HEK293 (cell line): ENCODE results near the gene EDIL3.
A peak's percentile ranks its signal among the peaks of the same experiment; 100 is the strongest.

Source experiments
- BCL11A ChIP-seq: fragments of 450-650 bp; formaldehyde crosslinking; IDR thresholded peaks from 2 replicates; pipeline ENCODE4 v1.5.1; 2016; ENCODE audit warnings: low read depth, missing biosample characterization, missing genetic modification characterization
- EGR2 ChIP-seq: fragments of 450-650 bp; formaldehyde crosslinking; IDR thresholded peaks from 2 replicates; pipeline ENCODE4 v1.5.1; 2016; ENCODE audit warnings: low read depth, missing biosample characterization, missing genetic modification characterization
- GLI2 ChIP-seq: fragments of 450-650 bp; formaldehyde crosslinking; IDR thresholded peaks from 2 replicates; pipeline ENCODE4; 2017; ENCODE audit warnings: missing biosample characterization, missing genetic modification characterization, low read depth, borderline replicate concordance
- GLIS1 ChIP-seq: fragments of 450-650 bp; formaldehyde crosslinking; IDR thresholded peaks from 2 replicates; pipeline ENCODE4 v1.5.1; 2016; ENCODE audit warnings: missing biosample characterization, missing genetic modification characterization
- HOXC10 ChIP-seq: sonication (generic); formaldehyde crosslinking; IDR thresholded peaks from 2 replicates; pipeline ENCODE4 v1.8.1; 2023; ENCODE audit warnings: mild to moderate bottlenecking, missing genetic modification reagents
- HOXD13 ChIP-seq: sonication (generic); formaldehyde crosslinking; IDR thresholded peaks from 2 replicates; pipeline ENCODE4 v1.8.0; 2022; ENCODE audit warnings: missing genetic modification reagents, borderline replicate concordance
- KLF16 ChIP-seq: fragments of 450-650 bp; formaldehyde crosslinking; IDR thresholded peaks from 2 replicates; pipeline ENCODE4 v1.5.1; 2017; ENCODE audit warnings: missing biosample characterization, missing genetic modification characterization
- MZF1 ChIP-seq: fragments of 450-650 bp; formaldehyde crosslinking; IDR thresholded peaks from 2 replicates; pipeline ENCODE4 v1.5.1; 2017; ENCODE audit warnings: missing biosample characterization, missing genetic modification characterization, borderline replicate concordance
- SCRT1 ChIP-seq: fragments of 450-650 bp; formaldehyde crosslinking; IDR thresholded peaks from 2 replicates; pipeline ENCODE4 v1.5.1; 2016; ENCODE audit warnings: missing biosample characterization, missing genetic modification characterization, borderline replicate concordance
- SP2 ChIP-seq: fragments of 450-650 bp; formaldehyde crosslinking; IDR thresholded peaks from 2 replicates; pipeline ENCODE4 v1.5.1; 2016; ENCODE audit warnings: missing biosample characterization, missing genetic modification characterization
- ZBTB48 ChIP-seq: fragments of 450-650 bp; formaldehyde crosslinking; IDR thresholded peaks from 2 replicates; pipeline ENCODE4 v1.5.1; 2016; ENCODE audit warnings: missing biosample characterization, missing genetic modification characterization
- ZBTB7A ChIP-seq: fragments of 450-650 bp; formaldehyde crosslinking; IDR thresholded peaks from 2 replicates; pipeline ENCODE4 v1.5.1; 2016; ENCODE audit warnings: low read depth, missing biosample characterization, missing genetic modification characterization
- ZBTB8A ChIP-seq: fragments of 450-650 bp; formaldehyde crosslinking; IDR thresholded peaks from 2 replicates; pipeline ENCODE4 v1.5.1; 2016; ENCODE audit warnings: missing biosample characterization, missing genetic modification characterization
- ZFP37 ChIP-seq: fragments of 450-650 bp; formaldehyde crosslinking; IDR thresholded peaks from 2 replicates; pipeline ENCODE4 v1.5.1; 2016; ENCODE audit warnings: missing biosample characterization, missing genetic modification characterization
- ZNF2 ChIP-seq: fragments of 450-650 bp; formaldehyde crosslinking; IDR thresholded peaks from 2 replicates; pipeline ENCODE4 v1.5.1; 2016; ENCODE audit warnings: missing biosample characterization, missing genetic modification characterization
- ZNF335 ChIP-seq: fragments of 450-650 bp; formaldehyde crosslinking; conservative IDR thresholded peaks from 2 replicates; pipeline ENCODE4 v1.5.1; 2016; ENCODE audit warnings: missing biosample characterization, missing genetic modification characterization
- ZNF423 ChIP-seq: fragments of 450-650 bp; formaldehyde crosslinking; IDR thresholded peaks from 2 replicates; pipeline ENCODE4 v1.5.1; 2016; ENCODE audit warnings: missing biosample characterization, missing genetic modification characterization
- ZNF510 ChIP-seq: fragments of 450-650 bp; formaldehyde crosslinking; IDR thresholded peaks from 2 replicates; pipeline ENCODE4 v1.5.1; 2018; ENCODE audit warnings: mild to moderate bottlenecking, missing genetic modification characterization, missing biosample characterization; ENCODE audit not compliant: insufficient replicate concordance
- ZNF560 ChIP-seq: fragments of 450-650 bp; formaldehyde crosslinking; IDR thresholded peaks from 2 replicates; pipeline ENCODE4 v1.5.1; 2017; ENCODE audit warnings: missing biosample characterization, missing genetic modification characterization, borderline replicate concordance
- ZNF561 ChIP-seq: fragments of 450-650 bp; IDR thresholded peaks from 2 replicates; pipeline ENCODE4 v1.5.1; 2018; ENCODE audit warnings: missing biosample characterization, missing genetic modification characterization, borderline replicate concordance
- ZNF629 ChIP-seq: fragments of 450-650 bp; formaldehyde crosslinking; IDR thresholded peaks from 2 replicates; pipeline ENCODE4 v1.5.1; 2017; ENCODE audit warnings: missing biosample characterization, missing genetic modification characterization
- ZNF777 ChIP-seq: fragments of 450-650 bp; formaldehyde crosslinking; IDR thresholded peaks from 2 replicates; pipeline ENCODE4 v1.5.1; 2017; ENCODE audit warnings: missing biosample characterization, missing genetic modification characterization, borderline replicate concordance
- TF ChIP-seq, protein P1 (sequence below): fragments of 450-650 bp; formaldehyde crosslinking; IDR thresholded peaks from 2 replicates; pipeline ENCODE4 v1.5.1; 2016; ENCODE audit warnings: missing biosample characterization, missing genetic modification characterization
- TF ChIP-seq, protein P2 (sequence below): fragments of 450-650 bp; formaldehyde crosslinking; IDR thresholded peaks from 2 replicates; pipeline ENCODE4 v1.5.1; 2017; ENCODE audit warnings: missing biosample characterization, missing genetic modification characterization
- TF ChIP-seq, protein P3 (sequence below): fragments of 450-650 bp; formaldehyde crosslinking; IDR thresholded peaks from 2 replicates; pipeline ENCODE4 v1.5.1; 2016; ENCODE audit warnings: missing biosample characterization, missing genetic modification characterization
- TF ChIP-seq, protein P4 (sequence below): fragments of 450-650 bp; formaldehyde crosslinking; conservative IDR thresholded peaks from 2 replicates; pipeline ENCODE4 v1.5.1; 2016; ENCODE audit warnings: low read depth, missing biosample characterization, missing genetic modification characterization
- TF ChIP-seq, protein P5 (sequence below): fragments of 450-650 bp; formaldehyde crosslinking; IDR thresholded peaks from 2 replicates; pipeline ENCODE4 v1.5.1; 2016; ENCODE audit warnings: missing biosample characterization, missing genetic modification characterization
- TF ChIP-seq, protein P6 (sequence below): fragments of 450-650 bp; formaldehyde crosslinking; IDR thresholded peaks from 2 replicates; pipeline ENCODE4 v1.5.1; 2016; ENCODE audit warnings: missing biosample characterization, missing genetic modification characterization

Gene EDIL3

DNA sequence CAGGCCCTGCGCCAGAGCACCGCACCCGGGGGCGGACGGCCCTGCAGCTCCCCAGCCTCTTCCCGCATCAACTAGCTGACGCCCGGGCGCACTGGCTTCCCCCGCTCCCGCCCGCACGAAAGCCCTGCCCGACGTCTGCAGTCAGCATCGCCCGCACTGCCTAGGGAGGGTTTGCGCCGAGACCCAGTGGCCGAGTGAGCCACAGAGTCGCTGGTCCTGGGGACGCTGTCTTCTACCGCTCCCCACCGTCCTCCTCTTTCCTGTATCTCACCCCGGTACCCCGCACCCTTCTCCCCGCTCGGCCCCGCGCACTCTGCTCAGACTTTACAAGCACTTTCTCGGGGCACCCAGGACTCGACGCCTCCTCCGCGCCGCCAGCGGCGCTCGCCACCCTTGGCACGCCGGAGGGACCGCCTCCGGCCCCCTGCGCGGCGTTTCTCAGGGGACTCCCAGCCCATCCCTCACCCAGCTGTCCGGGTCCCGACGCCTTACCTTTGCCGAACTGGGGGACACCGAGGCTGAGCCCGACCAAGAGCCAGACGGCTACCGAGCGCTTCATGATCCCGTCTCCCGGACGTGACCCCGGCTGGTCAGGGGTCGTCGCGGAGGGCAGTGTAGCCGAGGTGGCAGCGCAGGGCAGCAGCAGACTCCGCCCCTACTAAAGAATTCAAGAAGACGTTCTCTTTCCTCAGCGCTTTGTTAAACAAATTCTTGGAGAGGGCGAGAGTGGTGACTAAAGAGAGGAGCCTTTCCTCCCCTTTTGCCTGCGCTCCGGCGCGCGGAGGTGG is 670 bp downstream of the EDIL3 start (continued):
- TF ChIP-seq, protein P1, sequence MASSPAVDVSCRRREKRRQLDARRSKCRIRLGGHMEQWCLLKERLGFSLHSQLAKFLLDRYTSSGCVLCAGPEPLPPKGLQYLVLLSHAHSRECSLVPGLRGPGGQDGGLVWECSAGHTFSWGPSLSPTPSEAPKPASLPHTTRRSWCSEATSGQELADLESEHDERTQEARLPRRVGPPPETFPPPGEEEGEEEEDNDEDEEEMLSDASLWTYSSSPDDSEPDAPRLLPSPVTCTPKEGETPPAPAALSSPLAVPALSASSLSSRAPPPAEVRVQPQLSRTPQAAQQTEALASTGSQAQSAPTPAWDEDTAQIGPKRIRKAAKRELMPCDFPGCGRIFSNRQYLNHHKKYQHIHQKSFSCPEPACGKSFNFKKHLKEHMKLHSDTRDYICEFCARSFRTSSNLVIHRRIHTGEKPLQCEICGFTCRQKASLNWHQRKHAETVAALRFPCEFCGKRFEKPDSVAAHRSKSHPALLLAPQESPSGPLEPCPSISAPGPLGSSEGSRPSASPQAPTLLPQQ: peak; percentile 65; the same call in 1 of the 2 replicates
- TF ChIP-seq SP2 (tag by site-specific recombination) (peak; percentile 47), HOXD13 (CRISPR knock-in tag) (peak; percentile 22; the same call in 1 of the 2 replicates), GLI2 (tag by site-specific recombination) (no peak), HOXC10 (CRISPR knock-in tag) (0 out of 2 replicates have a peak, but pooled peaks have one; percentile 34), ZNF2 (tag by site-specific recombination) (0 out of 2 replicates have a peak, but pooled peaks have one; percentile 42), ZNF510 (no peak), ZFP37 (tag by site-specific recombination) (0 out of 2 replicates have a peak, but pooled peaks have one; percentile 48), ZBTB7A (tag by site-specific recombination) (0 out of 2 replicates have a peak, but pooled peaks have one; percentile 68), ZNF777 (tag by site-specific recombination) (peak; percentile 43; the same call in 1 of the 2 replicates), ZBTB48 (tag by site-specific recombination) (peak; percentile 95), EGR2 (tag by site-specific recombination) (peak; percentile 45; the same call in 1 of the 2 replicates), ZNF561 (peak; percentile 29; the same call in 1 of the 2 replicates), BCL11A (tag by site-specific recombination) (peak; percentile 71; the same call in 1 of the 2 replicates), KLF16 (tag by site-specific recombination) (0 out of 2 replicates have a peak, but pooled peaks have one; percentile 32), ZNF629 (tag by site-specific recombination) (peak; percentile 15; the same call in 1 of the 2 replicates), SCRT1 (tag by site-specific recombination) (no peak), ZBTB8A (tag by site-specific recombination) (peak; percentile 66), ZNF423 (tag by site-specific recombination) (peak; percentile 97), MZF1 (tag by site-specific recombination) (0 out of 2 replicates have a peak, but pooled peaks have one; percentile 30), ZNF335 (tag by site-specific recombination) (peak; percentile 54), ZNF560 (no peak), GLIS1 (peak; percentile 86)
- TF ChIP-seq, protein P2, sequence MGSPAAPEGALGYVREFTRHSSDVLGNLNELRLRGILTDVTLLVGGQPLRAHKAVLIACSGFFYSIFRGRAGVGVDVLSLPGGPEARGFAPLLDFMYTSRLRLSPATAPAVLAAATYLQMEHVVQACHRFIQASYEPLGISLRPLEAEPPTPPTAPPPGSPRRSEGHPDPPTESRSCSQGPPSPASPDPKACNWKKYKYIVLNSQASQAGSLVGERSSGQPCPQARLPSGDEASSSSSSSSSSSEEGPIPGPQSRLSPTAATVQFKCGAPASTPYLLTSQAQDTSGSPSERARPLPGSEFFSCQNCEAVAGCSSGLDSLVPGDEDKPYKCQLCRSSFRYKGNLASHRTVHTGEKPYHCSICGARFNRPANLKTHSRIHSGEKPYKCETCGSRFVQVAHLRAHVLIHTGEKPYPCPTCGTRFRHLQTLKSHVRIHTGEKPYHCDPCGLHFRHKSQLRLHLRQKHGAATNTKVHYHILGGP: no peak
- TF ChIP-seq, protein P3, sequence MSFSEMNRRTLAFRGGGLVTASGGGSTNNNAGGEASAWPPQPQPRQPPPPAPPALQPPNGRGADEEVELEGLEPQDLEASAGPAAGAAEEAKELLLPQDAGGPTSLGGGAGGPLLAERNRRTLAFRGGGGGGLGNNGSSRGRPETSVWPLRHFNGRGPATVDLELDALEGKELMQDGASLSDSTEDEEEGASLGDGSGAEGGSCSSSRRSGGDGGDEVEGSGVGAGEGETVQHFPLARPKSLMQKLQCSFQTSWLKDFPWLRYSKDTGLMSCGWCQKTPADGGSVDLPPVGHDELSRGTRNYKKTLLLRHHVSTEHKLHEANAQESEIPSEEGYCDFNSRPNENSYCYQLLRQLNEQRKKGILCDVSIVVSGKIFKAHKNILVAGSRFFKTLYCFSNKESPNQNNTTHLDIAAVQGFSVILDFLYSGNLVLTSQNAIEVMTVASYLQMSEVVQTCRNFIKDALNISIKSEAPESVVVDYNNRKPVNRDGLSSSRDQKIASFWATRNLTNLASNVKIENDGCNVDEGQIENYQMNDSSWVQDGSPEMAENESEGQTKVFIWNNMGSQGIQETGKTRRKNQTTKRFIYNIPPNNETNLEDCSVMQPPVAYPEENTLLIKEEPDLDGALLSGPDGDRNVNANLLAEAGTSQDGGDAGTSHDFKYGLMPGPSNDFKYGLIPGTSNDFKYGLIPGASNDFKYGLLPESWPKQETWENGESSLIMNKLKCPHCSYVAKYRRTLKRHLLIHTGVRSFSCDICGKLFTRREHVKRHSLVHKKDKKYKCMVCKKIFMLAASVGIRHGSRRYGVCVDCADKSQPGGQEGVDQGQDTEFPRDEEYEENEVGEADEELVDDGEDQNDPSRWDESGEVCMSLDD (tag by site-specific recombination): peak; percentile 84; the same call in 1 of the 2 replicates
- TF ChIP-seq, protein P4, sequence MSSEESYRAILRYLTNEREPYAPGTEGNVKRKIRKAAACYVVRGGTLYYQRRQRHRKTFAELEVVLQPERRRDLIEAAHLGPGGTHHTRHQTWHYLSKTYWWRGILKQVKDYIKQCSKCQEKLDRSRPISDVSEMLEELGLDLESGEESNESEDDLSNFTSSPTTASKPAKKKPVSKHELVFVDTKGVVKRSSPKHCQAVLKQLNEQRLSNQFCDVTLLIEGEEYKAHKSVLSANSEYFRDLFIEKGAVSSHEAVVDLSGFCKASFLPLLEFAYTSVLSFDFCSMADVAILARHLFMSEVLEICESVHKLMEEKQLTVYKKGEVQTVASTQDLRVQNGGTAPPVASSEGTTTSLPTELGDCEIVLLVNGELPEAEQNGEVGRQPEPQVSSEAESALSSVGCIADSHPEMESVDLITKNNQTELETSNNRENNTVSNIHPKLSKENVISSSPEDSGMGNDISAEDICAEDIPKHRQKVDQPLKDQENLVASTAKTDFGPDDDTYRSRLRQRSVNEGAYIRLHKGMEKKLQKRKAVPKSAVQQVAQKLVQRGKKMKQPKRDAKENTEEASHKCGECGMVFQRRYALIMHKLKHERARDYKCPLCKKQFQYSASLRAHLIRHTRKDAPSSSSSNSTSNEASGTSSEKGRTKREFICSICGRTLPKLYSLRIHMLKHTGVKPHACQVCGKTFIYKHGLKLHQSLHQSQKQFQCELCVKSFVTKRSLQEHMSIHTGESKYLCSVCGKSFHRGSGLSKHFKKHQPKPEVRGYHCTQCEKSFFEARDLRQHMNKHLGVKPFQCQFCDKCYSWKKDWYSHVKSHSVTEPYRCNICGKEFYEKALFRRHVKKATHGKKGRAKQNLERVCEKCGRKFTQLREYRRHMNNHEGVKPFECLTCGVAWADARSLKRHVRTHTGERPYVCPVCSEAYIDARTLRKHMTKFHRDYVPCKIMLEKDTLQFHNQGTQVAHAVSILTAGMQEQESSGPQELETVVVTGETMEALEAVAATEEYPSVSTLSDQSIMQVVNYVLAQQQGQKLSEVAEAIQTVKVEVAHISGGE (tag by site-specific recombination): peak; percentile 31; the same call in 1 of the 2 replicates
- TF ChIP-seq, protein P5, sequence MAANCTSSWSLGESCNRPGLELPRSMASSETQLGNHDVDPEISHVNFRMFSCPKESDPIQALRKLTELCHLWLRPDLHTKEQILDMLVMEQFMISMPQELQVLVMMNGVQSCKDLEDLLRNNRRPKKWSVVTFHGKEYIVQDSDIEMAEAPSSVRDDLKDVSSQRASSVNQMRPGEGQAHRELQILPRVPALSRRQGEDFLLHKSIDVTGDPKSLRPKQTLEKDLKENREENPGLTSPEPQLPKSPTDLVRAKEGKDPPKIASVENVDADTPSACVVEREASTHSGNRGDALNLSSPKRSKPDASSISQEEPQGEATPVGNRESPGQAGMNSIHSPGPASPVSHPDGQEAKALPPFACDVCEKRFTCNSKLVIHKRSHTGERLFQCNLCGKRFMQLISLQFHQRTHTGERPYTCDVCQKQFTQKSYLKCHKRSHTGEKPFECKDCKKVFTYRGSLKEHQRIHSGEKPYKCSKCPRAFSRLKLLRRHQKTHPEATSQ (tag by site-specific recombination): no peak
- TF ChIP-seq, protein P6, sequence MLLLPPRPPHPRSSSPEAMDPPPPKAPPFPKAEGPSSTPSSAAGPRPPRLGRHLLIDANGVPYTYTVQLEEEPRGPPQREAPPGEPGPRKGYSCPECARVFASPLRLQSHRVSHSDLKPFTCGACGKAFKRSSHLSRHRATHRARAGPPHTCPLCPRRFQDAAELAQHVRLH (tag by site-specific recombination): peak; percentile 19; the same call in 1 of the 2 replicates
